Stimulated activated CD4-positive, alpha-beta T cell treated with anti-CD3 and anti-CD28 coated beads, Interleukin-4, amount 100 ng/mL, for 48 hours (primary cell): Measurements from ENCODE around the gene VBP1.
"Not testable (repeated sequence)": the region's sequence is repeated elsewhere in the genome, so short reads cannot be mapped to it uniquely, and the experiment has no call there.

ENCODE experiments used
- DNase-seq, 2 donors: peaks; one replicate each; pipeline ENCODE4 v3.0.0-alpha.2; 2020; ENCODE audit warnings: low read depth in 2 of 2

The VBP1 gene, protein sequence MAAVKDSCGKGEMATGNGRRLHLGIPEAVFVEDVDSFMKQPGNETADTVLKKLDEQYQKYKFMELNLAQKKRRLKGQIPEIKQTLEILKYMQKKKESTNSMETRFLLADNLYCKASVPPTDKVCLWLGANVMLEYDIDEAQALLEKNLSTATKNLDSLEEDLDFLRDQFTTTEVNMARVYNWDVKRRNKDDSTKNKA

GRCh38 chrX:155216179-155216939, at the start of gene VBP1:
Gene VBP1 (plus strand): TSS chrX:155216460. CDS start chrX:155216483, 23 bp downstream.
- DNase-seq, result peak; percentile 68 to 80

DNA sequence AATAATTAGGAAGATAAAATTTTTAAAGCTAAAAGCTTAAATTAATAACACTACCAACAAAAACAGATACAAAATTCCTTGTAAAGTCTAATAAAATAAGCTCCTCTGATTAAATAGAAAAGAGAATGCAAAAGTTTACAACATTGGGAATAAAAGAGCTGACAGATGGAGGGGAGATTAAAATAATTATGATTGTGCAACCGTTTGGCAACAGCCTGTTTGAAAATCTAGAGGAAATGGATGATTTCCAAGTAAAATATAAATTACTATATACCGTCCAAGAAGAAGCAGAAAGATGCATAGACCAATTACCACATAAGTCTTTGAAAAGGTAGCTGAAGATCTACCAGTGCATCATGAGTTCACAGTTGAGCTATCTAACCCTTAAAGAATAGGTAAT, 46.4 kb upstream of the VBP1 start:
- DNase-seq, result no peak

DNA sequence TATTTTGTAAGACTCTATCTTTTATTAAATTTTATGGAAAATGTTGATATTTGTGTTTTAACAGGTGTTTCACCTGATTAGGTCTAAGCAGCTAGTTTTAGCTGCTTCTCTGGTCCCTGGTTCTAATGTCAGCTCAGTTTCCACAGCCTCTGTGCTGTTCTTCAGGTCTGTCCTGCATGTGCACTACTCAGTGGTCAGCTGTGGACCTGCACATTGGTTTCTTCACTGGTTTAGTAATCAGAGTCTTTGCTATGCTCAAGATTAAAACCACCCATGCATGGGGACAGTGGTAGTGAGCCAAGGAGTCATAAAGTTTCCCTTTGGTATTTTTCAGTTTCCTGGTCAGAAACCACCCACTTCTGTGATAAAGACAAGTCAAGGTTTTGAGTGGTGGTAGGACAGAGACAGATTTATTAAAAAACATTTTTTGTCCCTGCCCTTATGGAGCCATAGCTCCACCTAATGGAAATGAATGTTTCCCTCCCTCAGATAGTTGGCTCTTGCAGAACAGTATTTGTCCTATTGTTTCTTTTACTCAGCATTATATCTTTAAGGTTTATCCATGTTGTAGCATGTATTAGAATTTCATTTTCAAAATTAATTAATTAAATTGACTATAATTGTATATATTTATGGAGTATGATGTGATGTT, 36.8 kb upstream of the VBP1 start:
- DNase-seq, result no peak

- DNase-seq, result no peak
Observed at GRCh38 chrX:155188786-155189185, 27.5 kb upstream of the VBP1 start.

DNA sequence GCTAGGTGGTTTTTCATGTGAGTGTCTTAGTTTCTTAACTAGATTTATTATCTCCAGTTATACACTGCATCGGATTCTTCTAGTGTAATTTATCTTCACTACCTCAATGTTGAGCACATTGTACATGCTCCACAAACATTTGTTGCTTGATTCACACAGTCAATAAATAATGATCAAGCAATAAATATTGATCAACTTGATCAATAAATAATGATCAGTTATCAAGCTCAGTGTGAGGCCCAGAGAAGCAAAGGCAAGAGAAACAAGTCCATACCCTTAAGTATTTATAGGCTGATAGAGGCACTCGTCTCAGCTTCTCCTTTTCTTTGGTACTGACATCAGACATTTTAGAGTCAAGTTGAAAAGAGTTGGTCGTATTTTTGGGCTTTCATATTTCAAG, 5.1 kb upstream of the VBP1 start:
- DNase-seq, result no peak

- no peak for DNase-seq
Observed at GRCh38 chrX:155213731-155214130, 2.5 kb upstream of the VBP1 start.

GRCh38 chrX:155215443-155216178, 649 bp upstream of the VBP1 start:
- no peak for DNase-seq

DNA sequence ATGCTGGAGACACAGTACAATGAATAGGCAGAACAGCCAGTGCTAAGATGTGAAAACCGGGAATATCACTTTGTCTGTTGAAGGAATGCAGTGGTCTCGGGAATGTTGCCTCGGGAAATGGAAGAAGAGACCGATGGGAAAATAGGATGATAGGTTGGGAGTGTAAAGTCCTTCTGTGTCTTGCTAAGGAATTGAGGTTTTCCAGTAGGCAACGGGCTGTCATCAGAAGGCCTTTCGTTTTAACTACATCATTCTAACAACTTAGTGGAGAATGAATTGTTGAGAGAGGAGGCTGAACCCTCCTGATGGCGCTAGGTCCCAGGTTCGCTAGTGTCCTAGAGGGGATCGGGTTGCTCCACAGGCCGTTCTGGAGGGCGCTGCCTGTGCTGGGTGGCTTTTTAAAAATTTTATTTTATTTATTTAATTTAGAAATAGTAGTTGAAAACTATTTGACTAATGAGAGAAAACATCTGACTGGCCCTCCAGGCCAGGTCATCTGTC, 730 bp downstream of the VBP1 start:
- DNase-seq, result no peak

DNA sequence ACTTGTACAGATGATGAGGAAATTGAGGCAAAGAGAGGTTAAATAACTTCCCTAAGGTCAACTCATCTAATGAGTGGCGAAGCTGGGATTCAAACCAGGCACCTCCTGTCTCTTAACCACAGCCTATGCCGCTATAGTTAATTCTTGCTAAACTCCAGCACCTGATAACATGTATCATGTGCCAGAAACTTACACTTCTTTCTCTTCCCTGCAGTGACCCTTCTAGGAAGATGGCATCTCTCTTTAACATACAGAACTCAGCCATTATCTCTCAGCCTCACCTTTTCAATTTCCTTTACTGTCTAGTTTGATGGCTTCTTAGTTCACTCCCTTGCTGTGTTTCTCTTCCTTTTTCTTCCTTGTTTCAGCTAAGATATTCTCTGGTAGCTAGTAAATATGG, 2.5 kb downstream of the VBP1 start:
- DNase-seq, result no peak

GRCh38 chrX:155221351-155221750, 5.1 kb downstream of the VBP1 start:
- DNase-seq, result no peak

GRCh38 chrX:155223746-155224145, 7.5 kb downstream of the VBP1 start:
- DNase-seq, result not testable (repeated sequence)

GRCh38 chrX:155225774-155226173, 9.5 kb downstream of the VBP1 start:
- DNase-seq, result no peak

GRCh38 chrX:155231163-155231562, 14.9 kb downstream of the VBP1 start:
- DNase-seq, result no peak

- DNase-seq, result no peak
Observed at GRCh38 chrX:155235891-155236290, 19.6 kb downstream of the VBP1 start.

DNA sequence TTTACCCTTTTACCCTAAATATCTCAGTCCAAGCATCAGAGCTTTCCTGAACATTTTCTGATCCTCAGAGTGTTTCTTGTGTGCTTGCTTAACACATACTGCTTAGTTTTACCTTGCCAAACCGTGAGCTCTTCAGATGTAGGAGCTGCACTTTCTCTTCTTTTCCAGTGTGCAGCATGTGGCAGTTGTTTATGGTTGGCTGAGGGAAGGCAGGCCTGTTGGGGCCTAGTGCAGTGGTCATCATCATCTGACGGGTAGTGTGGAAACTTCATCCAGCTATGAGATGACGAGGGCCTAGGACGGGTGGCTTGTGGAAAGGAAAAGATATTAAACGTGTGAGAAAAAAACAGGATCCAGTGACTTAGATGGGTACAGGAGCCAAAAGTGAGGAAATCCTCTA, 21.5 kb downstream of the VBP1 start:
- no peak for DNase-seq

GRCh38 chrX:155242300-155242699, 26.0 kb downstream of the VBP1 start:
- no peak for DNase-seq

GRCh38 chrX:155246748-155247147, 30.5 kb downstream of the VBP1 start:
- DNase-seq, result no peak

- DNase-seq, result no peak
Observed at GRCh38 chrX:155247497-155247896, 31.2 kb downstream of the VBP1 start.

GRCh38 chrX:155251391-155251790, 35.1 kb downstream of the VBP1 start:
- no peak for DNase-seq

DNA sequence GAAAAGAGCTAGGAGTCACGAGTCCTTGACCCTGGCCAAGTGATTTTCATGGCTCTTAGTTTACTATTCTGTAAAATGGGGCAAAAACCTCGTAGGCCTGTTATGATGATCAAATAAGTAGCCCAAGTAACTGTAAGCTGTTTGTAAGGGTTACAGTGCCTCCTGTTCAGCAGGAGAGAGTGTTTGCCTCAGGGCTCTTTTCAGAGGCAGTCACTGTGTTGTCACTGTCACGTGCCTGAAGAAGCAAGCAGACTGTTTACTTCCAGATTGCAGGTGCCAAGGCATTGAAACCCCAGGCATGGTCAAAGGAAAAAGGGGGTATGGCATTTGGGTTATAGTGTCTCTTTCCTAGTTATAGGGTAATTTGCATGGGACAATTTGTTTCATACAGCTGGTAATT, 43.5 kb downstream of the VBP1 start:
- no peak for DNase-seq

GRCh38 chrX:155262970-155263754, 46.9 kb downstream of the VBP1 start:
- no peak for DNase-seq
